ENCODE measurements around the gene MUC4.
"Not testable (repeated sequence)": the region's sequence is repeated elsewhere in the genome, so short reads cannot be mapped to it uniquely, and the experiment has no call there.

MUC4 gene

DNA sequence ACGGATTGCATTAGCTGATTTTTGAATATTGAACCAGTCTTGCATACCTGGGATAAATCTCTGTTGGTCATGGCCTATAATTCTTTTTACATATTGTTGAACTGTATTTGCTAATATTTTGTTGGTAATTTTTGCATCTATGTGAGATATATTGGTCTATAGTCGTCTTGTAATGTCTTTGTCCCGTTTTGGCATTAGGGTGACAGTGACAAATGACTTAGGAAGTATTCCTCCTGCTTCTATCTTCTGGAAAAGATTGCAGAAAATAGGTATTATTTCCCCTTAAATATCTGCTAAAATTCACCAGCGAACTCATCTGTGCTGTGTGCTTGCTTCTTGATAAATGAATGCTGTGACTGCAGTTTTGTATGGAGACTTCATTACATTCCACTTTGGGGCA is 67.3 kb downstream of the MUC4 start:
- DNase-seq (ENCODE audit: low read depth in 3 of 3) = no peak

- DNase-seq (ENCODE audit: low read depth in 3 of 3) = no peak
Measured at GRCh38 chr3:195739561-195740111, 72.1 kb downstream of the MUC4 start.

GRCh38 chr3:195738274-195739044 is 73.3 kb downstream of the MUC4 start:
- no peak for DNase-seq (ENCODE audit: low read depth in 3 of 3)

GRCh38 chr3:195737782-195738181 is 73.9 kb downstream of the MUC4 start:
- not testable (repeated sequence) for DNase-seq (ENCODE audit: low read depth in 3 of 3)

- DNase-seq (ENCODE audit: low read depth in 3 of 3) = no peak
Measured at GRCh38 chr3:195736866-195737490, 74.8 kb downstream of the MUC4 start.

DNA sequence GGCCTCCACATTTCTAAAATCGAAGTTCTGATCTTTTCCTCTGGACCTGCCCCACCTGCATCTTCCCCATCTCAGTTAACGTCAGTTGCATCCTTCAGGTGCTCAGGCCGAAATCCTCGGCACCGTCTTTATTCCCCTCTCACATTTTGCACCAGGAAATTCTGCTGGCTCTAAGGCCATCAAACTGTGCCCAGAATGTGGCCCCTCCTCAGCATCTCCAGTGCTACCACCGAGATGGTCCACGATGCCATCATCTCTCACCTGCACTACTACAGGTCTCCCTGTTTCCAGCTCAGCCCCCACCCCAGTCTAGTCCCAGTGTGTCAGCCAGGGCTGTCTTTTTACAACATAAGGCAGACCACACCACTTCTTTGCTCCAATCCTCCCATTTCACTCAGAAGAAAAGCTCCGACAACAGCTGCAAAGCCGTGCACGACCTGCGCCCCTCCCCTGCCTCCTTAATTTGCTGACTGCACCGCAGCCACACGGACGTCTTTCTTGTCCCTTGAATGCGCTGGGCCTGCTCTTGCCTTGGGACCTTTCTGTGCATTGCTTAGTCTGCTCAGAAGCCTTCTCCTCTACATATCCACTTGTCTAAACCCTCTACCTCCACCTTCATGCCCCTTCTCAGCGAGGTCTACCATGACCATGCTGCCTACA is 76.6 kb downstream of the MUC4 start:
- DNase-seq (ENCODE audit: low read depth in 3 of 3) = no peak

DNA sequence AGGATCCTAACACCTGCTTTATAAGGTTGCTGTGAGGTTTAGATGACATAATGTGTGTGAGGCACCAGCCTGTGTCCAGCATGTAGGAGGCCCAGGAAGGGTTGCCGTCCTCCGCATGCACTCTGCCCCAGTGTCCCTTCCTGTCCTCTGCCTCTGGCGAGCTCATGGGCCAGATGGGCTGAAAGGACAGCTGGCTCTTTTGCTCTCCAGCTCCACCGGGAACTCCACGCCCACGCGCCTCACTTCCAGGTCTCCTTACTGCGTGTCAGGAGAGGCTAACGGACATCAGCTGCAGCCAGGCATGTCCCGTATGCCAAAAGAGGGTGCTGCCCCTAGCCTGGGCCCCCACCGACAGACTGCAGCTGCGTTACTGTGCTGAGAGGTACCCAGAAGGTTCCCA is 78.8 kb downstream of the MUC4 start:
- DNase-seq (ENCODE audit: low read depth in 3 of 3) = no peak

DNA sequence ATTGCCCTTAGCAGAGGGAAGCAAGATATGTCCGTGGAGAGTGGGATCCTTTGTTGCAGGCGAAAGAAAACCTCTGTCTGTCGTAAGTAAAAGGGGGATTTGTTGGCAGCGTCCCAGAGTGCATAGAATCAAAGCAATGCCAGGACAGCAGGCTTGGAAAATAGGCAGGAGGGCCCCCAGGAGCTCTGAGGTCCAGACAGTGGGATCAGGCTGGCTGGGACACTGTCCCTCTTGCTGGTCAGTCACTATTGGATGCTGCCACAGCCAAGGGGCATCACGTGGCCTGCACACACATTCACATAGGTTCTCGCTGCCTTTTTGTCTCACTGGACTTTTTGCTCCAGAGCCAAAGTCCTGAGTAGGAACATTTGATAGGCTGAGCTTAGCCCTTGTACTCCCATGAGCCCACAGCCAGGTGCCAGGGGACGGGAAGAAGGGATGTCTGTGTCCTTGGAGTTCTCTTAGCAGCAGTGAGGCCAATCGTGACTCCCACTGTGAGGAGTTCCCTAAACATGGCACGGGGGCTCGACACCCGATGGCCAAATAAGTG is 80.3 kb downstream of the MUC4 start:
- no peak for DNase-seq (ENCODE audit: low read depth in 3 of 3)

- DNase-seq (ENCODE audit: low read depth in 3 of 3) = no peak
Measured at GRCh38 chr3:195729476-195730251, 82.1 kb downstream of the MUC4 start.

- not testable (repeated sequence) for DNase-seq (ENCODE audit: low read depth in 3 of 3)
Measured at GRCh38 chr3:195728789-195729188, 82.9 kb downstream of the MUC4 start.

DNA sequence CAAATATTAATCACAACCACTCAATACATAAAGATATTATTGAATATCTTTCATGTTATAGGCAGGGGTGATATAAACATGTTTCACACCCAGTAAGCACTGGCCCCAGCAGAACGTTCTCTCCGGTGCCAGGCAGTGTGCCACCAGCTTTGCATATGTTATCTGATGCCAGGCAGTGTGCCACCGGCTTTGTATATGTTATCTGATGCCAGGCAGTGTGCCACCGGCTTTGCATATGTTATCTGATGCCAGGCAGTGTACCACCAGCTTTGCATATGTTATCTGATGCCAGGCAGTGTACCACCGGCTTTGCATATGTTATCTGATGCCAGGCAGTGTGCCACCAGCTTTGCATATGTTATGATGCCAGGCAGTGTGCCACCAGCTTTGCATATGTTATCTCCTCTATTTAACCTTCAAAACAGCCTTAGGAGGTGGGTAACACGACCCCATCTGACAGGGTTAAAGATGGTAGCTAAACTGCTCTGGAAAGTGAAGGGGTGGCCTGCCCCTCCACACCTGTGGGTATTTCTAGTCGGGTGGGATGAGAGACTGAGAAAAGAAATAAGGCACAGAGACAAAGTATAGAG is 84.0 kb downstream of the MUC4 start:
- DNase-seq (ENCODE audit: low read depth in 3 of 3) = no peak

GRCh38 chr3:195725916-195726740 is 85.6 kb downstream of the MUC4 start:
- DNase-seq (ENCODE audit: low read depth in 3 of 3) = not testable (repeated sequence)

GRCh38 chr3:195724363-195724762 is 87.4 kb downstream of the MUC4 start:
- not testable (repeated sequence) for DNase-seq (ENCODE audit: low read depth in 3 of 3)

GRCh38 chr3:195722996-195723345 is 88.8 kb downstream of the MUC4 start:
- not testable (repeated sequence) for DNase-seq (ENCODE audit: low read depth in 3 of 3)

GRCh38 chr3:195722139-195722995 is 89.4 kb downstream of the MUC4 start:
- not testable (repeated sequence) for DNase-seq (ENCODE audit: low read depth in 3 of 3)

- DNase-seq (ENCODE audit: low read depth in 3 of 3) = not testable (repeated sequence)
Measured at GRCh38 chr3:195720831-195721506, 90.8 kb downstream of the MUC4 start, which contains the start of gene MUC20. Gene MUC20 (plus strand): TSS chr3:195720978. CDS start chr3:195721008, 30 bp downstream.

GRCh38 chr3:195719514-195720254 is 92.0 kb downstream of the MUC4 start:
- DNase-seq (ENCODE audit: low read depth in 3 of 3) = not testable (repeated sequence)

DNA sequence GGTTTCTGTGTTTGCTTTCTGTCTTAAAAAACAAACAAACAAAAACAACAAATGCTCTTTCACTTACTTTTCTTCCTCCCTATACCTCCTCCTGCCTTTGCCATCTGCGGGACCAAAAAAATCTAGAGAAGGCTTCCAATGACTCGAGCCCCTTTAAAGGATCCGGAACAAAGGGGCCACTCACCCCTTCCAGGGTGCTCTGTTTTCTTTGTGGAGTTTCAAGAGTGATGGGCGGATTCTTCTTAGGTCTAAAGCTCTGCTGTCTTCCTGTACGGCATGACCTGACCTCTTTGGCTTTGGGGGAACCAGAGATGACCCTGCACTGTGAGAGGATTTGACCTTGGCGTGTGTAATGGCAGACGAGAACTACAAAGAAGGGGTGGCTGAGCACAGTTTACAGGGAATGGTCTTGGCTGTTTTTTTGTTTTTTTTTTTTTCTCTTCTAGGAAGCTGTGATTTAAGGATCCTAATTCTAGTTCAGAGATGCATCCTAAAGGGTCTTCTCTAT is 93.2 kb downstream of the MUC4 start:
- no peak for DNase-seq (ENCODE audit: low read depth in 3 of 3)
